DOHH2 (cell line): ENCODE results near the gene ACADM.

Experiments
- CTCF ChIP-seq: fragments of 200-600 bp; sonication (generic); IDR thresholded peaks from one replicate; pipeline ENCODE4 v1.5.1; 2014; ENCODE audit warnings: antibody characterized with exemption, mild to moderate bottlenecking, low read depth, low read length; ENCODE audit not compliant: poor library complexity, severe bottlenecking
- EZH2phosphoT487 ChIP-seq: fragments of 200-600 bp; sonication (generic); IDR thresholded peaks from 2 replicates; pipeline ENCODE4 v1.6.1; 2017; ENCODE audit warnings: borderline replicate concordance, mild to moderate bottlenecking, antibody characterized with exemption, low read length, moderate library complexity, mixed read lengths

- no peak for TF ChIP-seq CTCF
- TF ChIP-seq EZH2phosphoT487: no peak
Measured at GRCh38 chr1:75731881-75732280, 7.4 kb downstream of the ACADM start.
